ENCODE data around the gene ADCY9. TPM values are rescaled to one million over a fixed set of nuclear protein-coding genes. Genes with fewer than 3 reads are reported as not detected.
"Not testable (repeated sequence)": the region's sequence is repeated elsewhere in the genome, so short reads cannot be mapped to it uniquely, and the experiment has no call there.

The ADCY9 gene
- polyA plus RNA-seq, 3 donors from 2014 or later: 1.1 to 1.5 (median 1.4) TPM

GRCh38 chr16:3938843-3939624 is 177.2 kb downstream of the ADCY9 start:
- peak; percentile 47 to 66 (median 62) for DNase-seq
- Mint-ChIP-seq H3K4me3 (peak overlapping the region in 3 of 5 donors; percentile 8 to 62 (median 56)), H3K9me3 (no peaks in the 10 kb centered on the region), H3K36me3 (no peaks in the 10 kb centered on the region), H3K4me1 (peaks cover 5% of the 10 kb centered on the region in 2 donors), H3K27me3 (ENCODE audit: low read depth in 3 of 3) (peaks cover 0 to 4% (median 3%) of the 10 kb centered on the region in 3 donors), H3K27ac (no peak overlapping the region)

DNA sequence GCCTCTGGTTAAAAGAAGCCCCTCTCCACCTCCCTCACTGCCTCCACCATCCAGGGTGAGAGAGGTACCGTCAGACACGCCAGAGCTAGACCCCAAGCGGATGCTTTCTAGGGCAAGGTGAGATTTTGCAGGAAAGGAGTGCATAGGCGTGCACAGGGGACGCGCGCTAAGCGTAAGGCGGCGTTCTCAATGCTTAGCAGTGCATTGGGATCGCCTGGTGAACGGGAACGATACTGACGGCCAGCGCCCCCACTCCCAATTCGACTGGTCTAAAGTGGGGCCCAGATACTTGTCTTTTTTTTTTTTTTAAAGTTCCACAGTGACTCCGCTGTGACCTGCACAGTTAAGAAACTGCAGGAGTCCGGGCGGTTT is 177.8 kb downstream of the ADCY9 start:
- Mint-ChIP-seq H3K9me3 (no peaks in the 10 kb centered on the region), H3K4me1 (peaks cover 5% of the 10 kb centered on the region in 2 donors), H3K36me3 (no peaks in the 10 kb centered on the region), H3K4me3 (peak overlapping the region in 4 of 5 donors; percentile 8 to 62 (median 58)), H3K27me3 (ENCODE audit: low read depth in 3 of 3) (peaks cover 0 to 4% (median 3%) of the 10 kb centered on the region in 3 donors), H3K27ac (no peak overlapping the region)
- DNase-seq: no peak

- no peak overlapping the region for H3K4me3 Mint-ChIP-seq
- no peak for DNase-seq
- no peaks in the 10 kb centered on the region for H3K9me3 Mint-ChIP-seq
- H3K27ac Mint-ChIP-seq: no peak overlapping the region
- H3K36me3 Mint-ChIP-seq: no peaks in the 10 kb centered on the region
- peaks cover 5% of the 10 kb centered on the region in 2 donors for H3K4me1 Mint-ChIP-seq
- H3K27me3 Mint-ChIP-seq (ENCODE audit: low read depth in 3 of 3): peaks cover 0 to 3% (median 0%) of the 10 kb centered on the region in 3 donors
These were observed 179.0 kb downstream of the ADCY9 start for GRCh38 chr16:3937066-3937875.

GRCh38 chr16:3935921-3936320 is 180.3 kb downstream of the ADCY9 start:
- no peak overlapping the region for H3K4me3 Mint-ChIP-seq
- H3K9me3 Mint-ChIP-seq: no peaks in the 10 kb centered on the region
- H3K36me3 Mint-ChIP-seq: no peaks in the 10 kb centered on the region
- H3K27me3 Mint-ChIP-seq (ENCODE audit: low read depth in 3 of 3): peaks cover 0 to 5% (median 1%) of the 10 kb centered on the region in 3 donors
- DNase-seq: no peak
- H3K4me1 Mint-ChIP-seq: peaks cover 5% of the 10 kb centered on the region in 2 donors
- H3K27ac Mint-ChIP-seq: no peak overlapping the region

GRCh38 chr16:3934491-3935181 is 181.6 kb downstream of the ADCY9 start:
- Mint-ChIP-seq H3K4me1 (peaks cover 5% of the 10 kb centered on the region in 2 donors), H3K27me3 (ENCODE audit: low read depth in 3 of 3) (peaks cover 0 to 5% (median 1%) of the 10 kb centered on the region in 3 donors), H3K27ac (no peak overlapping the region), H3K4me3 (no peak overlapping the region), H3K9me3 (no peaks in the 10 kb centered on the region), H3K36me3 (no peaks in the 10 kb centered on the region)
- no peak for DNase-seq

GRCh38 chr16:3927147-3927546 is 189.1 kb downstream of the ADCY9 start:
- H3K27me3 Mint-ChIP-seq (ENCODE audit: low read depth in 3 of 3); H3K4me1 Mint-ChIP-seq; H3K4me3 Mint-ChIP-seq; H3K36me3 Mint-ChIP-seq; DNase-seq; H3K9me3 Mint-ChIP-seq; H3K27ac Mint-ChIP-seq: not testable (repeated sequence)

DNA sequence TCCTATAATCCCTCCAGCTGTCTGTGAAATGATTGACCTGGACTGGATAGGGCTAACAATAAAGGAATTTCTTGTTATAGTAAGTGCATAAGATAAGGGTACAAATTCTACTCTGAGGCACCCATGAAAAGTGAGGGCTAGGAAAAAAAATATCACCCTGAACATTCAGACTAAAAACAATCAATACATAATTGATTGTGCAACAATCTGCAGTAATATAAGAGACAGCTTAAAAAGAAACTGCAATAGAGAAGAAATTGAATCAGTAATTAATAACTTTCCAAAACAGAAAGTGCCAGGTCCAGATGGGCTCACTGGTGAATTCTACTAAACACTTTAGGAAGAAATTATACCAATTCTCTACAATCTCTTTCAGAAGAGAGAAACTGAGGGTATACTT is 191.5 kb downstream of the ADCY9 start:
- Mint-ChIP-seq H3K9me3 (peaks cover 0 to 4% (median 0%) of the 10 kb centered on the region in 6 donors), H3K27ac (no peak overlapping the region), H3K4me3 (no peak overlapping the region), H3K27me3 (ENCODE audit: low read depth in 3 of 3) (peaks cover 3 to 7% (median 5%) of the 10 kb centered on the region in 3 donors), H3K36me3 (no peaks in the 10 kb centered on the region), H3K4me1 (no peaks in the 10 kb centered on the region)
- no peak for DNase-seq

DNA sequence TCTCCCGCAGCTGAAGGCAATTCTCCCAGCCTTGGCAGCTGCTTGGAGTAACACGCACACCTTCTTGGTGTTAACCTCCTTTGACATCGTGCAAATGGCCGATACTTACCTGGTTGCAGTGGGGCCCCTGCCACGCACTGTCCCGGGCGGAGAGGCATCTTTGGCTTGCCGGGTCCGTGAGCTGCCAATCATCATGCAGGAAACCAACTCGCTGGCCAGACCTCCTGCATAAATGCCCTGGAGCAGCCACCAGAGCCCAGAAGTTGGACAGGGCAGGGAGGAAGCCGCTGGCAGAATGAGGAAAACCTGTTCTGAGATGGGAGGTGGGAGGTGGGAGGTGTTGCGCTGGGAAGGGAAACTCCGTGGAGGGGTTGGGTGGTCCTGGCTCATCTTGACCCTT is 194.0 kb downstream of the ADCY9 start:
- no peaks in the 10 kb centered on the region for H3K4me1 Mint-ChIP-seq
- H3K27ac Mint-ChIP-seq: no peak overlapping the region
- H3K4me3 Mint-ChIP-seq: no peak overlapping the region
- DNase-seq: no peak
- H3K27me3 Mint-ChIP-seq (ENCODE audit: low read depth in 3 of 3): peaks cover 3 to 7% (median 5%) of the 10 kb centered on the region in 3 donors
- H3K36me3 Mint-ChIP-seq: peaks cover 0 to 5% (median 4%) of the 10 kb centered on the region in 3 donors
- H3K9me3 Mint-ChIP-seq: peaks cover 3 to 16% (median 5%) of the 10 kb centered on the region in 6 donors

GRCh38 chr16:3920206-3920605 is 196.0 kb downstream of the ADCY9 start:
- Mint-ChIP-seq H3K4me1 (no peaks in the 10 kb centered on the region), H3K27ac (no peak overlapping the region), H3K4me3 (no peak overlapping the region), H3K27me3 (ENCODE audit: low read depth in 3 of 3) (peaks cover 3 to 7% (median 5%) of the 10 kb centered on the region in 3 donors), H3K36me3 (peaks cover 0 to 5% (median 4%) of the 10 kb centered on the region in 3 donors), H3K9me3 (peaks cover 3 to 16% (median 5%) of the 10 kb centered on the region in 6 donors)
- DNase-seq: no peak

DNA sequence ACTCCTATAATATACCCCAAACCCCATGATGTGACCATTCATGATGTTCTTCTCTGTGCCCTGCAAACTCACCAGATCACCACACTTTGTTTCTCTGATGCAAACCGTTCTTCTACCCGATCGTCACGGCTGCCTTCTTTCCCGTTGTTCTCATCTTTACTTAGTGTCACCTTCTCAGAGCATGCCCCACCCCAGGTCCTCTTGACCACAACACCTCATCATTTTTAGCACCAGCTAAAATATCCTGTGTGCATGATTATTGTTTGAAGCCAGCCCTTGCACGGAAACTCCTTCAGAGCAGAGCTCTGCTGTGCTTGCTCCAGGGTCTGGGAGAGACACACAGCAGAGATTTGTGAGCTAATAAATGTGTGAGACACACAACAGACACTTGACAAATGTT is 196.8 kb downstream of the ADCY9 start:
- DNase-seq: no peak
- H3K27ac Mint-ChIP-seq: no peak overlapping the region
- peaks cover 3 to 7% (median 5%) of the 10 kb centered on the region in 3 donors for H3K27me3 Mint-ChIP-seq (ENCODE audit: low read depth in 3 of 3)
- peaks cover 3 to 16% (median 5%) of the 10 kb centered on the region in 6 donors for H3K9me3 Mint-ChIP-seq
- H3K4me3 Mint-ChIP-seq: no peak overlapping the region
- H3K4me1 Mint-ChIP-seq: no peaks in the 10 kb centered on the region
- peaks cover 0 to 5% (median 4%) of the 10 kb centered on the region in 3 donors for H3K36me3 Mint-ChIP-seq

DNA sequence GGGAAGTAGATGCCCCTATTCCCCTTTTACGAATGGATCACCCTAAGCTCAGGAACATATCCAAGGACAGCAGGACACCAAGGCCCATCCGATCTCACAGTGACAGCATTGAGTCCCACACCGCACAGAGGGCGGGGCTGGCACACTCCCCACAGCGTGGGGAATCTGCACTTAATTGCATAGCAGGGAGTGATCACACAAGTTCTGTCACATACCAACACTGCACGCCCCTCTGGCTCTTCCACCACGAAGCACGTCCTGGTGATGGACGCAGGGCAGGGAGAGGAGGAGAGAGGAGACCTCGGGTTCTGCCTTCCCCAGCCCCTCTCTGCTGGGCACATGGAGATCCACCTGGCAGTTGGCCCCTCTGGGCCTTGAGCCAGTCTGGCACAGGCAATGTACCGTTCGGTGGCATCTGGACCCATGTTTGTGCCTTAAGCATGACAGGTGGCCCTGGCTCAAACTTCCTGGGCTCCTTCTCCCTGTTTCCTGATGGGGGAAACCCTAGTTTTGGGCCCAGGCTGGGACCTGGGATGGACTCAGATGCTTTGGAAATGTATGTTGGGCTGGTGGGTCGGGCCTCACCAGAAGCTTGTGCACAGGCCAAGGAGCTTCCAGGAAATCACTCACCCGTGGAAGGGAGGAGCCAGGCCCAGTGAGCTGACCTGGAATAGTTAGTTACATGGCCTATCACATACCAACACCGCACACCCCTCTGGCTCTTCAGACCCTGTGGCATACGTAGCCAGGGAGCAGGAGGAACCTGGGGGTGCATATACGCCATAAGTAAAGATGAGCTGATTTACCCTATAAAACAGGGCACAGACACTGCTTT is 200.6 kb downstream of the ADCY9 start:
- H3K9me3 Mint-ChIP-seq: peaks cover 3 to 14% (median 5%) of the 10 kb centered on the region in 6 donors
- H3K27me3 Mint-ChIP-seq (ENCODE audit: low read depth in 3 of 3): peaks cover 0 to 3% (median 0%) of the 10 kb centered on the region in 3 donors
- DNase-seq: no peak
- H3K36me3 Mint-ChIP-seq: peaks cover 0 to 5% (median 4%) of the 10 kb centered on the region in 3 donors
- H3K27ac Mint-ChIP-seq: no peak overlapping the region
- H3K4me1 Mint-ChIP-seq: no peaks in the 10 kb centered on the region
- no peak overlapping the region for H3K4me3 Mint-ChIP-seq

- Mint-ChIP-seq H3K4me3 (no peak overlapping the region), H3K36me3 (no peaks in the 10 kb centered on the region), H3K27ac (no peak overlapping the region), H3K27me3 (ENCODE audit: low read depth in 3 of 3) (peaks cover 0 to 2% (median 2%) of the 10 kb centered on the region in 3 donors), H3K4me1 (no peaks in the 10 kb centered on the region), H3K9me3 (no peaks in the 10 kb centered on the region)
- no peak for DNase-seq
These were observed 203.3 kb downstream of the ADCY9 start for GRCh38 chr16:3912897-3913296.

All from immature natural killer cell (primary cell).